ENCODE data around the gene PPP1R7. TPM values are rescaled to one million over a fixed set of nuclear protein-coding genes. Genes with fewer than 3 reads are reported as not detected.

The PPP1R7 gene
- total RNA-seq, 3 donors from 2014 or later (not counting 1 experiment from before 2014, with no cell fraction given): 57.8 to 66.3 (median 60.4) TPM

GRCh38 chr2:241137276-241138190 is 12.7 kb upstream of the PPP1R7 start:
- Mint-ChIP-seq H3K27ac (no peak overlapping the region), H3K4me3 (no peak overlapping the region), H3K4me1 (no peaks in the 10 kb centered on the region), H3K27me3 (ENCODE audit: low read depth in 2 of 2) (no peaks in the 10 kb centered on the region), H3K36me3 (no peaks in the 10 kb centered on the region), H3K9me3 (no peaks in the 10 kb centered on the region)
- no peak for TF ChIP-seq CTCF (IDR thresholded peaks at IDR 0.05)
- DNase-seq: no peak
- H3K4me3 ChIP-seq (ENCODE audit: low read length): no peak overlapping the region
- 93% methylated on average over 24 of the region's 24 CpGs for WGBS (ENCODE audit: insufficient coverage)
- ATAC-seq: no peak
- H3K4me1 ChIP-seq (ENCODE audit: control insufficient read depth, insufficient read depth, low read length): no peaks in the 10 kb centered on the region
- H3K27ac ChIP-seq (ENCODE audit: low read length): no peak overlapping the region
- H3K27me3 ChIP-seq (ENCODE audit: control insufficient read depth, insufficient read depth, low read length): no peaks in the 10 kb centered on the region
- no peaks in the 10 kb centered on the region for H3K9me3 ChIP-seq (ENCODE audit: control insufficient read depth, insufficient read depth, low read length)
- intact Hi-C loops (cut with micrococcal nuclease): no loop called here
- H3K36me3 ChIP-seq (ENCODE audit: control insufficient read depth, insufficient read depth, low read length): peaks cover 7% of the 10 kb centered on the region

DNA sequence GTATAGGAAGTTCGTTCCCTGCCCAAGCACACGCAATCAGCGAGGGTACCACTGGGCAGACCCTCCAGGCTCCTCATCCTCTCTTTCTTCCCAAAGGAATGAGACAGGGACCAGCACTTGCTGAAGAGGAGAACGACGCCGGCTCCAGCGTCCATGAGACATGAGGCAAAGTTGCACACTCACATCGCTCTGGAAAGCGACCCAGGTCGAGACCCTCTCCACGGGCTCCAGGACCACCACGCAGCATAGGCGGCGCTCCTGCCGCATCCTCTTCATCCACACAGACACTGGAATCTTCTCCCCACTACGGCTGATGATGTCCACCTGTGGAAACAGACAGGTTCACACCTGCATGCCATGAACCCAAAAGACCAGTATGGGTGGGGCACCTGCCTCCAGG is 11.8 kb upstream of the PPP1R7 start:
- ATAC-seq (no peak), DNase-seq (no peak)
- intact Hi-C loops (cut with micrococcal nuclease): no loop called here
- no peaks in the 10 kb centered on the region for H3K4me1 Mint-ChIP-seq
- no peaks in the 10 kb centered on the region for H3K9me3 Mint-ChIP-seq
- H3K36me3 Mint-ChIP-seq: no peaks in the 10 kb centered on the region
- Histone ChIP-seq H3K36me3 (ENCODE audit: control insufficient read depth, insufficient read depth, low read length) (peaks cover 9% of the 10 kb centered on the region), H3K9me3 (ENCODE audit: control insufficient read depth, insufficient read depth, low read length) (no peaks in the 10 kb centered on the region), H3K4me1 (ENCODE audit: control insufficient read depth, insufficient read depth, low read length) (no peaks in the 10 kb centered on the region), H3K4me3 (ENCODE audit: low read length) (no peak overlapping the region), H3K27me3 (ENCODE audit: control insufficient read depth, insufficient read depth, low read length) (no peaks in the 10 kb centered on the region), H3K27ac (ENCODE audit: low read length) (no peak overlapping the region)
- 95% methylated on average over 16 of the region's 16 CpGs for WGBS (ENCODE audit: insufficient coverage)
- H3K27ac Mint-ChIP-seq: no peak overlapping the region
- TF ChIP-seq CTCF (IDR thresholded peaks at IDR 0.05): no peak
- H3K27me3 Mint-ChIP-seq (ENCODE audit: low read depth in 2 of 2): no peaks in the 10 kb centered on the region
- H3K4me3 Mint-ChIP-seq: no peak overlapping the region

DNA sequence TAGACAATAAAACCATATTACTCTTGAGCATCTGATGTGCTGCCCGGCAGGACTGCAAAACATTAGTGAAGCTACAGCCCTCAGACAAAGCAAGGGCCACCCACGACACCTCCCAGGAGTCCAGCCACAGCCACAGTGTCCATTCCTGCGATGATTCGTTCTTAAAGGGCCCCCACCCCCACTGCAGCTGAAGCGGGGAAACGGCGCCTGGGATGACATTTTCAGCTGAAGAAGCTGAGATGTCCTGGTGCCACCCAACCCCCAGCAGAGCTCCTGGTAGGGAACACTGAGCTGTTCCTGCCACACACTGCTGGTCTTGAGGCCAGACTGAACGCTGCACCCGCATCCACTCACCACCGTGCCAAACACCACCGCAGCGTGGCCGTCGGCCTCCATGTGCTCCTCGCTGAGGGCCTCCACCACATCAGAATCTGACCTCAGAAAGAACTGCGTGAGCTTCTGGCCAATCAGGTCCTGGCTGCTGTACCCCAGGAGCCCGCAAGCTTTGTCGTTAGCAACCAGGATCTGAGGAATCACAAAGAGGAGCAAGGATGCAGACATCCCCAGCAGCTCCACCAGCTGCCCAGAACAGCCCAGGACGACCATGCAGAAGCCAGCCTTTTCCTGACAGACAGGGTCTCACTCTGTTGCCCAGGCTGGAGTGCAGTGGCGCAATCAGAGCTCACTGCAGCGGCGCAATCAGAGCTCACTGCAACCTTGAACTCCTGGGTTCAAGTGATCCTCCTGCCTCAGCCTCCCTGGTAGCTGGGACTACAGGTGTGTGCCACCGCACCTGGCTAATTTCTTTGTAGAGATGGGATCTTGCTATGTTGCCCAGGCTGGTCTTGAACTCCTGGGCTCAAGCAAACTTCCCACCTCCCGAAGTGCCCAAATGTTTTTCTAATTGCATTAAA is 10.5 kb upstream of the PPP1R7 start:
- no peak for DNase-seq
- no peak for TF ChIP-seq CTCF (IDR thresholded peaks at IDR 0.05)
- Mint-ChIP-seq H3K4me3 (no peak overlapping the region), H3K36me3 (no peaks in the 10 kb centered on the region), H3K9me3 (no peaks in the 10 kb centered on the region), H3K27ac (no peak overlapping the region), H3K27me3 (ENCODE audit: low read depth in 2 of 2) (no peaks in the 10 kb centered on the region), H3K4me1 (no peaks in the 10 kb centered on the region)
- ATAC-seq: no peak
- Histone ChIP-seq H3K9me3 (ENCODE audit: control insufficient read depth, insufficient read depth, low read length) (no peaks in the 10 kb centered on the region), H3K36me3 (ENCODE audit: control insufficient read depth, insufficient read depth, low read length) (peaks cover 7% of the 10 kb centered on the region), H3K4me1 (ENCODE audit: control insufficient read depth, insufficient read depth, low read length) (no peaks in the 10 kb centered on the region), H3K27me3 (ENCODE audit: control insufficient read depth, insufficient read depth, low read length) (no peaks in the 10 kb centered on the region), H3K27ac (ENCODE audit: low read length) (no peak overlapping the region), H3K4me3 (ENCODE audit: low read length) (no peak overlapping the region)
- WGBS (ENCODE audit: insufficient coverage): 97% methylated on average over 24 of the region's 24 CpGs
- intact Hi-C loops (cut with micrococcal nuclease): no loop called here
